Measurements from ENCODE around the gene SIGLEC12.

GRCh38 chr19:51477344-51477743, 24.3 kb downstream of the SIGLEC12 start:
- TF ChIP-seq CTCF (IDR thresholded peaks at IDR 0.05 in 4 of 5, conservative IDR thresholded peaks at IDR 0.05 in 1 of 5): no peak
- TF ChIP-seq POLR2A (IDR thresholded peaks at IDR 0.05): no peak

All from gastrocnemius medialis (tissue), 4 donors.